Measurements from ENCODE around the gene NDUFS3. TPM values are rescaled to one million over a fixed set of nuclear protein-coding genes. Genes with fewer than 3 reads are reported as not detected.

Gene NDUFS3
- total and polyA plus RNA-seq, 2 experiments from 2014 or later, result 108 to 168 TPM

DNA sequence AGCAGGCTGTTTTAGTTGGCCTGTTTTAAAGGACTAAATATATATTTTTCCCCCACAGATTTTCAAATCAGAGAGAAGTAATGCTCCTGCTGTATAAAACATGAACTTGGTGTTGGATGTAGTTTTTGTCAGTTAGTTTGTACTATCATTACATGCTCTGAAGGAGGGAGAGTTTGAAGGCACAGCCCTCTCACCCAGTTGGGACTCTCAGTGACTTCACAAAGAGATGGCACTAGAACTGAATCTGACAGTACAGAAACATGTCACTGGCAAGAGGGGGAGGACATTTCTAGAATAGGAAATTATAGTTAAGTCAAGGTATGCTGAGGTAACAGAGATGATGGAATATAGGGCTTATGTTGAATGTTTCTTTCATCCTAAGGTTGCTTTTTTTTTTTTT lies 36.4 kb downstream of the NDUFS3 start:
- H3K27ac ChIP-seq (ENCODE audit: low read depth), result no peak overlapping the region
- no peaks in the 10 kb centered on the region for H3K9me3 Mint-ChIP-seq
- ATAC-seq (no peak), DNase-seq (ENCODE audit: low spot score) (no peak)
- no peaks in the 10 kb centered on the region for H3K79me2 ChIP-seq (replicated peaks; ENCODE audit: insufficient read depth)
- no peak overlapping the region for H2AFZ ChIP-seq
- no peaks in the 10 kb centered on the region for H3K9me2 ChIP-seq (ENCODE audit: insufficient read depth)
- no peak overlapping the region for H3K27ac Mint-ChIP-seq
- no peaks in the 10 kb centered on the region for H3K27me3 ChIP-seq (ENCODE audit: insufficient read depth)
- no peak overlapping the region for H3K4me2 ChIP-seq
- H4K20me1 ChIP-seq (replicated peaks; ENCODE audit: insufficient read depth), result peaks cover 7% of the 10 kb centered on the region
- H3K27me3 Mint-ChIP-seq (ENCODE audit: insufficient read depth, low read depth, poor library complexity), result peaks cover 4% of the 10 kb centered on the region
- H3K4me3 Mint-ChIP-seq, result no peak overlapping the region
- TF ChIP-seq REST (IDR thresholded peaks at IDR 0.05; ENCODE audit: unreplicated experiment), result no peak
- no peak for TF ChIP-seq STAT1 (IDR thresholded peaks at IDR 0.05; ENCODE audit: unreplicated experiment)
- no peak for TF ChIP-seq POLR2AphosphoS5 (IDR thresholded peaks at IDR 0.05; ENCODE audit: low read depth)
- TF ChIP-seq, protein P1, sequence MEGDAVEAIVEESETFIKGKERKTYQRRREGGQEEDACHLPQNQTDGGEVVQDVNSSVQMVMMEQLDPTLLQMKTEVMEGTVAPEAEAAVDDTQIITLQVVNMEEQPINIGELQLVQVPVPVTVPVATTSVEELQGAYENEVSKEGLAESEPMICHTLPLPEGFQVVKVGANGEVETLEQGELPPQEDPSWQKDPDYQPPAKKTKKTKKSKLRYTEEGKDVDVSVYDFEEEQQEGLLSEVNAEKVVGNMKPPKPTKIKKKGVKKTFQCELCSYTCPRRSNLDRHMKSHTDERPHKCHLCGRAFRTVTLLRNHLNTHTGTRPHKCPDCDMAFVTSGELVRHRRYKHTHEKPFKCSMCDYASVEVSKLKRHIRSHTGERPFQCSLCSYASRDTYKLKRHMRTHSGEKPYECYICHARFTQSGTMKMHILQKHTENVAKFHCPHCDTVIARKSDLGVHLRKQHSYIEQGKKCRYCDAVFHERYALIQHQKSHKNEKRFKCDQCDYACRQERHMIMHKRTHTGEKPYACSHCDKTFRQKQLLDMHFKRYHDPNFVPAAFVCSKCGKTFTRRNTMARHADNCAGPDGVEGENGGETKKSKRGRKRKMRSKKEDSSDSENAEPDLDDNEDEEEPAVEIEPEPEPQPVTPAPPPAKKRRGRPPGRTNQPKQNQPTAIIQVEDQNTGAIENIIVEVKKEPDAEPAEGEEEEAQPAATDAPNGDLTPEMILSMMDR (conservative IDR thresholded peaks at IDR 0.05; ENCODE audit: low read depth in 2 of 2), result no peak
- TF ChIP-seq, protein P2, sequence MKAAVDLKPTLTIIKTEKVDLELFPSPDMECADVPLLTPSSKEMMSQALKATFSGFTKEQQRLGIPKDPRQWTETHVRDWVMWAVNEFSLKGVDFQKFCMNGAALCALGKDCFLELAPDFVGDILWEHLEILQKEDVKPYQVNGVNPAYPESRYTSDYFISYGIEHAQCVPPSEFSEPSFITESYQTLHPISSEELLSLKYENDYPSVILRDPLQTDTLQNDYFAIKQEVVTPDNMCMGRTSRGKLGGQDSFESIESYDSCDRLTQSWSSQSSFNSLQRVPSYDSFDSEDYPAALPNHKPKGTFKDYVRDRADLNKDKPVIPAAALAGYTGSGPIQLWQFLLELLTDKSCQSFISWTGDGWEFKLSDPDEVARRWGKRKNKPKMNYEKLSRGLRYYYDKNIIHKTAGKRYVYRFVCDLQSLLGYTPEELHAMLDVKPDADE (IDR thresholded peaks at IDR 0.05), result no peak
- TF ChIP-seq ZNF462 (CRISPR knock-in tag; IDR thresholded peaks at IDR 0.05), result no peak
- TF ChIP-seq NANOG (IDR thresholded peaks at IDR 0.05; ENCODE audit: borderline replicate concordance), result no peak
- peaks cover 4% of the 10 kb centered on the region for H3K36me3 ChIP-seq (ENCODE audit: insufficient read depth)
- H3K4me3 ChIP-seq, result no peak overlapping the region
- peaks cover 7% of the 10 kb centered on the region; the same call in 1 of the 2 replicates for H3F3A ChIP-seq (replicated peaks; ENCODE audit: low read depth)
- H3K4me1 ChIP-seq (ENCODE audit: insufficient read depth), result no peaks in the 10 kb centered on the region
- H3K36me3 Mint-ChIP-seq (ENCODE audit: low read depth), result peaks cover 12% of the 10 kb centered on the region; the same call in 2 of the 3 replicates
- H3K4me1 Mint-ChIP-seq, result no peaks in the 10 kb centered on the region

Data from GM23338 (cell line).